ENCODE data around the gene DOK7.

The DOK7 gene

DNA sequence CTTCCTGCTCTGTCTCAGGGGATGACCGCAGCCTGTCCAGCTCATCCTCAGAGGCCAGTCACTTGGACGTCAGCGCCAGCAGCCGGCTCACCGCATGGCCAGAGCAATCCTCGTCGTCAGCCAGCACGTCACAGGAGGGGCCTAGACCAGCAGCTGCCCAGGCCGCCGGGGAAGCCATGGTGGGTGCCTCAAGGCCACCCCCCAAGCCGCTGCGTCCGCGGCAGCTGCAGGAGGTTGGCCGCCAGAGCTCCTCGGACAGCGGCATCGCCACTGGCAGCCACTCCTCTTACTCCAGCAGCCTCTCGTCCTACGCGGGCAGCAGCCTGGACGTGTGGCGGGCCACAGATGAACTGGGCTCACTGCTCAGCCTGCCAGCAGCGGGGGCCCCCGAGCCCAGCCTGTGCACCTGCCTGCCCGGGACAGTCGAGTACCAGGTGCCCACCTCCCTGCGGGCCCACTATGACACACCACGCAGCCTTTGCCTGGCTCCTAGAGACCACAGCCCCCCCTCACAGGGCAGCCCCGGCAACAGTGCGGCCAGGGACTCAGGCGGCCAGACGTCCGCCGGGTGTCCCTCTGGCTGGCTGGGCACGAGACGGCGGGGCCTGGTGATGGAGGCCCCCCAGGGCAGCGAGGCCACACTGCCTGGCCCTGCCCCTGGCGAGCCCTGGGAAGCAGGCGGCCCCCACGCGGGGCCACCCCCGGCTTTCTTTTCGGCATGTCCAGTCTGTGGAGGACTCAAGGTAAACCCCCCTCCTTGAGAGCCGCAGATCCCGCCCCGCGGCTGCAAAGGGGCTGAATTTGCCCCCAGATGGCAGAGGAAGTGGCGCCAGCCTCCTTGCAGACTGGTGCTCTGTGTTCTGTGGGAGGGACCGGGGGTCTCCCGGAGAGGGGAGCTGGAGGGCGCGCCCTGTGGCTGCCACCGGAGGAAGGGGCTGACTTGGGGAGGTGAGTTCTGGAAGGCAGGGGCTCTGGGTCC is 29.9 kb downstream of the DOK7 start:
- no peak for DNase-seq

GRCh38 chr4:3493720-3494461 is 30.8 kb downstream of the DOK7 start:
- DNase-seq: no peak

GRCh38 chr4:3494462-3494871 is 31.4 kb downstream of the DOK7 start:
- no peak for DNase-seq

DNA sequence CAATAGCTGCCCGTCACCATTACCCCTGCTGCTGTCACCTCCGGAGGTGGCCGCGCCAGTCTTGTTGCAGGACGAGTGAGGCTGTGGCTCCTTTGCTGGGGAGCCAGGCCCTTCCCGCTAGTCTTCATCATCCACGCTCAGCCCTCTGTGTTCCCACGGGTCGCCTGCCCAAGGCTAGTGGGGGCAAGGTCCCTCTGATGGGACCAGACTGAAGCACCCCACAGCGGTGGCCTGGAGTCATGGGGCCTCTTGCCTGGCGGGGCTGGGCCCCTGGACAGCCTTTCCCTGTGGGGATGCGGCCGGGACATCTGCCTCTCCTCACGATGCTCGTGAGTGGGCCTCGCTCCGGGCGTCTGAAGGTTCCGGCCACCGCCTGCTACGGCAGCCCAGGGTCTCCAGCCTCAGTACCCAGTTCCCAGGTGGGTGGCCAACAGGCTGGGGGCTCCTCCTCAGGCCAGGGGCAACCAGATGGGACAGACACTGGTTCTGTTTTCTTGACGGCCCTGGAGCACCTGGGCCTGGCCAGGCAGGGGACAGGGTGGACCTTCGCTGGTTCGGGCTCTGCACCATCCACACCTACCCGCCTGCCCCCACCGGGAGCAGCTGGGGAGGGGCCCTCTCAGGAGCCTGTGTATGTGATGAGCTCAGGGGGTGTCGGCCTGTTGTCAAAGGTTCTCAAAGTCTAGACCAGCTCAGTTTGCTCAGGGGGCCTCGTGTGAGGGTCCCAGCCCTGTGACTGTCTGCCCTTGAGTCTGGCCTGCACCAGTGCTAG is 32.3 kb downstream of the DOK7 start:
- DNase-seq: no peak

DNA sequence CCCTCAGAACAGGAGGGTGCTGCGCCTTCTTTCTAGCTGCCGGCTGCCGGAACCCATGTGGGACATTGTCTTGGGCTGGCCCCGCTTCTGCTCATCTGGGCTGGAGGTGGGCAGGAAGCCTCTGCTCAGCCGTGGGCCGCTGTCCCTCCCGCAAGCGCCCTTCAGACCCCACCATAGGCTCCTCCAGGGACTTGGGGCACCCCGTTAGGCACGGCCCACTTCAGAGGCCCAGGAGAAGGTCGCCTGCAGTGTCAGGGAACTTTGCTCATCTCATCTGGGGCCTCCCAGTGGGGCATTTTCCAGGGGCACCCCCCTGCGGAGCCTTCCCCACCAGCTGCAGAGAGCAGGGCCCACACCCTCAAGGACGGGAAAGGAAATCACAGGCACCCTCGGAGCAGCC is 32.9 kb downstream of the DOK7 start:
- DNase-seq: no peak

DNA sequence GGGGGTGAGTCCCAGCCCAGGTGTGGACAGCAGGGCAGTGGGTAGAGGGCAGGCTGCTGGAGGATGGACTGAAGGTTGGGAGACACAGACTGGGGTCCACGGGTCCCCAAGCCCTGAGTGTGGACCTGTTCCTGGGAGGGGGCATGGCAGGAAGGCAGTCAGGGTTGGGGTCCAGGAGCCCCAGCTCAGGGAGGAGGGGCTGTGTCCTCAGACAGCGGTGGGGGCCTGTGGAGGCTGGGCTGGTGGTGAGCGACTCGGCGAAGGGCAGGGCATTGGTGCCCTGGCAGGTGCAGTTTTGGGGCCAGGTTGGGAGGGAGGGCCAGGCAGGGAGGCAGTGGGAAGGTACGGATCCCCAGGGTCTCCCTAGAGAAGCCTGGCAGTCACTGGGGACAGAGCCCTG is 34.0 kb downstream of the DOK7 start:
- no peak for DNase-seq

- no peak for DNase-seq
Observed at GRCh38 chr4:3497523-3498389, 34.6 kb downstream of the DOK7 start.

GRCh38 chr4:3498407-3498806 is 35.3 kb downstream of the DOK7 start:
- no peak for DNase-seq

DNA sequence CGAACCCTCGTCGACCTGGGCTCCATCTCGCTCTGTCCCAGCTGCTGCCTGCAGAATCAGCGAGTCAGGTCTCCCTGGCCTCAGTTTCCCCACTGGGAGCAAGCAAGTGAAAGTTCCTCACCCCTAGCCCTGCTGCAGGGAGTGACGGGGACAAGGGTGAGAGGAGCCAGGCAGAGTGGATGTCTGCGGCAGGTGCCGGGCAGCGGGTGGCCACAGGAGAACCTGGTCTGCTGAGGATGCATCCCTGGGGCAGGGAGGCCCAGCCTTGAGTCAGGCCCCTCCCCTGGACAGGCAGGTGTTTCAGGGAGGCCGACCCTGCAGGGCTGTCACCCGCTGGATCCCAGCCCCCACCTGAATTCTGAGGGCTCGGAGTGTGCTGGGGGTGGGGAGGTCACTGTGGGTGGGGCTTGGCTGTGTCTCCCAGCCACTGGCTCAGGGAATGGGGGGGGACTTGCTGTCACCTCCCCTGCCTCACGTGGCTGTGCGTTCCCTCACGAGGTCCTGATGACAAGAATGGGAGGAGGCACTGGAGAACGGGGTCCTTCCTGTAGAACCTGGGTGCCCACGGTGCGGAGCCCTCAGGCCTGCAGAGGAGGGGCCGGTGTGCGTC is 35.9 kb downstream of the DOK7 start:
- DNase-seq: no peak

GRCh38 chr4:3499710-3500109 is 36.6 kb downstream of the DOK7 start:
- DNase-seq: no peak

- DNase-seq: no peak
Observed at GRCh38 chr4:3500111-3500510, 37.0 kb downstream of the DOK7 start.

DNA sequence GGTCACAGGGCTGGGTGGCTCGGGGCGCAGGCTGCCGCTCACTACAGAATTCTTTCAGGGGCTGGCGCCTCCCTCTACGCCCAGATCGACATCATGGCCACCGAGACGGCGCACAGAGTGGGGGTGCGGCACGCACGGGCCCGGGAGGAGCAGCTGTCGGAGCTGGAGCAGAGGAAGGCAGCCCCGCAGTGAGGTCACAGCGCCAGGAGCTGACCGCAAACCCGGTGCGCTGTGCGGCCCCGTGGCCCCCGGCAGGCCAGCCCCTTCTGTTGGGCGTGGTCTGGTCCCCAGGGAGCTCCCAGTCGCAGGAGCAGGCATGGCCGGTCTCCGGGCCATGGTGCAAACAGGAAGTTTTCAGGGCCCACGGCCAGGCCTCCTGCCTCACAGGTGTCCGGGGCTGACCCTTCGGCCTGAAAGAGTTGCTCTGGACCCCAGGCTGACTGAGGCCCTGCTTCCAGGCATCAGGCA is 37.6 kb downstream of the DOK7 start:
- DNase-seq: no peak

DNA sequence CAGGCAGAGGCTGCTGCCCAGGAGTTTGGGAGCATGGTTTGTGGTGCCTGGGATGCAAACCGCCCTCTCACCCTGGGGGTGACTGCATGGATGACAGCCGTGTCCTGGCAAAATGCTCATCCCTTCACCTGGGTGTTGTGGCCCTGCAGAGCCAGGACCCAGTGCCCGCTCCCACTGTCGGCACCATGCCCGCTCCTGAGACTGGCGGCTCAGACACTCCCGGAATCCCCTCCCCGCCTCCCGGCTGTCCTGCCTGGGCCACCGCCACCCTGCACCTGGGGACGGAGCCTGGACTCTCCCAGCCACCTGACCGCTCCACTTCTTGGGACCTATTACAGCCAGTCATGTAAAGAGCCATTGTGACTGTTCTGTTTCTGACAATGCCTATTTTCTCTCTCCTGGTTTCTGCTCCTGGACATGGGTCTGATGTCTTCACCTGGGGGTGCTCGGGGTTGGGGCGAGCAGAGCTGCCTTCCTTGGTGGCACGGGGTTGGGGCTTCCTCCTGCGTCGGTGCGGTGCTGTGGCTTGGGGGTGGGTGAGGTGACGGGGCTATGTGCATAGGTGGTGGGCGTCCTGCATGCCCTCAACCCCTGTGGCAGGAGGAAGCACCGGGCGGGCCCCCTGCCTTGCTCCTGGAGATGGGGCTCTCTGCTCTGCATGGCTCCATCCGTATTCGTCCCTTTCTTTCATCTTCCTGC is 38.2 kb downstream of the DOK7 start:
- DNase-seq: no peak

DNA sequence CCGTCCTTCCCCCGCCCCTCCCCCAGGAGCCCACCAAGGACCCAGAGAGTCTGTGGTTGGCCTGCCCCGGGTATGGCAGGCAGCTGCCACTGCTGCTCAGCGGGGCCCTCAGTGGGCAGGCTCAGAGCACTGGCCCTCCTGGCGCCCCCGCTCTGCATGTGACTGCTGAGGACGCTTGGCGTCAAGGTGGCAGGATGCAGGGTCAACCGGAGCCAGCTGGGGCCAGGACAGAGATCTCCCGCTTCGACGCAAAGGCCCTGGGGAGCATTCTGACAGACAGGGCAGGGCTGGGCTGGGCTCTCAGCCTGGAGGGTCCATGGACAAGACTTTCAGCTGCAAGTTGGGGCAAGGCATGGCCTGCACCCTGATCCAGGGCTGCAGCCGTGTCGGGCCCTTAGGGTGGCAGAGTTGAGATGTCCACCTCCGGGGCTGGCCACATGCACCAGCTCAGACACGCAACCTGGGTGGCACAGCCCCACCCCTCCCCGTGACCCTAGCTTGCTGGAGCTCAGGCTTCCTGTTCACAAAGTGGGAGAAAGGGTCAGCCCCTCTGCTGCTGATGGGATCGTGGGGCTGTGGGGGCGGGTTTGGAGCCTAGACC is 38.8 kb downstream of the DOK7 start:
- DNase-seq: no peak

DNA sequence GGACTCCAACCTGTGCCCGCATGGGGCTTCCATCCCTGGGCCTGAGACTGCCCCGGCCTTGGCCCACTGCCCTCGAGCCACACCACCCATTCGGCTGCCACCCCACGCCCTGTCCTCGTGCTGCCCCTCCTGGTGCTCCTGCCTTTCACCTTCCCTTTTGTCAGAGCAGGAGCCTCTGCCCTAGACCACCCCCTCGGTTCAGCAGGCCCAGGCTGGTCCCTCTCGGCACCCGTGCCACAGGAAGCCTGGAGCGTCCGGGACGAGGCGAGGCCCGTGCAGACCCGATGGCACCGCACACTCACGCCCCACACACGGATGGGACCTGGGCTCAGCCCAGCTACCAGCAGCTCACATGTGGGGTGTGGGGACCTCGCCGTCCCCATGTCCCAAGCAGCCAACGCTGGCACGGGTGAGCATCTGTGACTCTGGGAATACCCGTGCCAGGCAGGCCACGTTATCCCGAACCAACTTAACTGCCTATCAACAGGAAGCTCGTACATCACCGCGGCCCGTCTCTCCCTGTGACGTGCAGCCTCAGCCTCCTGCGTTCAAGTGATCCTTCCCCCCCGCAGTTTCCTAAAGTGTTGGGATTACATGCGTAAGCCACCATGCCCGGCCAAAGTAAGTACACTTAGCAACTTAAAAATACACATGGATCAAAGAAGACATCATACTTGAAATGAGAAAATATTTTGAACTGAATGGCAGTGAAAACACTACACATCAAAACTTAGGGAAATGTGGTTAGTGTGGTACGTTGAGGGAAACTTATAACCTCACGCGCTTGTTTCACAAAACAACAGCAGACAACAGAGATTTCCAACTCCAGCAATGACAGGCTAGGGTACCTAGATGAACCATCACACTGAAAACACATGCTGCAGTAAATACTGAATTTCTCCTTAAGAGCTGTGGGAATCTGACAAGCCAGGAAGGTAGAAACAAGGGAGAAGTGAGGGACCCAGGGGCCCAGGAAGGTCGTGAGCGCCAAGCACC is 40.1 kb downstream of the DOK7 start:
- no peak for DNase-seq

GRCh38 chr4:3505231-3505630 is 42.1 kb downstream of the DOK7 start:
- no peak for DNase-seq

- no peak for DNase-seq
Observed at GRCh38 chr4:3508542-3508941, 45.4 kb downstream of the DOK7 start.

DNA sequence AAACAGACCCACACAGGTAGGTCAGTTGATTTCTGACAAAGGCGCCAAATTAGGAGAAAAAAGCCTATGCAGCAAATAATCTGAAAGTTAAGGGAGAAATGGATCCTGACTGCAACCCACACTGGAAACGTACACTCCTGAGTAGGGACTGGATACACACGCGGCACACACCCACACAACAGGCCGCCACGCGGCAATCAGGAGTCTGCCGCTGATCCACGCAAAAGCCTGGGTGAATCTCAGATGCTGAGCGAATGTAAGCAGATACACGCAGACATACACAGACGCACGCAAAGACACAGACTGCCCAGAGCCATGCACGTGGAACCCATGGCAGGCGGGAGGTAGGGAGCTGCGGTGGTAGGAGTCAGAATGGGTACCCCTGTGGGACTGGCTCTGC is 47.4 kb downstream of the DOK7 start:
- no peak for DNase-seq

GRCh38 chr4:3511187-3511586 is 48.1 kb downstream of the DOK7 start:
- no peak for DNase-seq
